ENCODE results near the gene GRIA1.

The GRIA1 gene

DNA sequence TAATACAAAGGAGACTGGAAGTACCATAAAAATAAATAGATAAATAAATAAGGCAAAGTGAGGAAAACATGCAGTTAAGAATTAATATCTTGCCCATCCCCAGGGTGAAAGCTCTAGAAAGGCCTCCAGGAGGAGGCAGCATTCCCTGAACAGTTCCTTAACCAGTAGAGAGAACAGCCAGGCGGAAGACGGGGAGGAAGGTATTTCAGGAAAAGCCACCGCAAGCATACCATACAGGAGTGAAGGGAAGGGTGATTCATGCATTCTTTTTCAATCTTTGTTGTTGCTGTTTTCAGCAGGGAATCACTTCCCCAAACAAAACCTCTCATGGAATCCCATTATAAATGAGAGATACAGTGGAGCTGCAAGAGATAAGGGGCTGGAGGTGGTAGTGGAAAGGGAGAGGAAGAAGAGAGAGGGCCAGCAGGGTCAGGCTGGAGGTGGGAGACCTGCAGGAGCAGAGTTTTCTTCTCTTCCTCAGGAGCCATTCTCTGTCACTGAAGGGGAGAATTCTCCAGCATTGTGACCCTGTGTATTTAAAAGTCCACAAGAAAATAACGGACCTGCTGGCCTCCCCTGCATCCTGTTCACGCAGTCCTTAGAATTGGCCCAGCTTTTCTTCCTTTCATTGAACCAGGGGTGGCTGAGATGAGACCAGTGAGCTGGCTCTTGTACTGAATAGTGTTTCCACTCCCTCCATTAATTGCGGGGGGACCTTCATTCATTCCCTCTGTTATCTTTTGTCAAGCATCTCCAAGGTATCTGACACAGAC, 292.3 kb downstream of the GRIA1 start:
- Histone ChIP-seq H3K27me3 (ENCODE audit: control insufficient read depth in 1 of 2, insufficient read depth in 2 of 2, low read length in 2 of 2) (no peaks in the 10 kb centered on the region), H3K27ac (ENCODE audit: low read depth, low read length) (no peak overlapping the region), H3K4me3 (ENCODE audit: low read depth in 1 of 2, low read length in 2 of 2) (no peak overlapping the region), H3K9ac (ENCODE audit: low read depth in 1 of 2, low read length in 2 of 2) (no peak overlapping the region), H3K9me3 (ENCODE audit: control insufficient read depth in 1 of 2, low read length in 2 of 2) (no peaks in the 10 kb centered on the region), H3K4me1 (ENCODE audit: control insufficient read depth in 1 of 2, insufficient read depth in 2 of 2, low read length in 2 of 2) (no peaks in the 10 kb centered on the region), H3K36me3 (ENCODE audit: control insufficient read depth in 1 of 2, insufficient read depth in 2 of 2, low read length in 2 of 2) (no peaks in the 10 kb centered on the region)

DNA sequence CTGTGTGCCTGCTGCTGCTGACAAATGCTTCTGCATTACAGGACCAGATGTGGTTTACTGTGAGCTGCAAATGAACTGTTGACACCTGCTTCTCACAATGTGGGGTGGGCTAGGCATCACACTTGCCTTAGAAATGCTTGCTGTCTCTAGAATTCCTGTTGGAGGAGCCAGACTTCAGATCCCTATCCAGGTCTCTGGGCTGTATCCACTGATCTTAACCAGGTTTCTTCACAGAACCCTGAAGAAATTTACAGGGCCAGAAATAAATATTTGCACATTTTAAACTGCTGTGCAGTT, 292.8 kb downstream of the GRIA1 start:
- Histone ChIP-seq H3K27me3 (ENCODE audit: control insufficient read depth in 1 of 2, insufficient read depth in 2 of 2, low read length in 2 of 2) (no peaks in the 10 kb centered on the region), H3K9ac (ENCODE audit: low read depth in 1 of 2, low read length in 2 of 2) (no peak overlapping the region), H3K36me3 (ENCODE audit: control insufficient read depth in 1 of 2, insufficient read depth in 2 of 2, low read length in 2 of 2) (no peaks in the 10 kb centered on the region), H3K9me3 (ENCODE audit: control insufficient read depth in 1 of 2, low read length in 2 of 2) (no peaks in the 10 kb centered on the region), H3K27ac (ENCODE audit: low read depth, low read length) (no peak overlapping the region), H3K4me3 (ENCODE audit: low read depth in 1 of 2, low read length in 2 of 2) (no peak overlapping the region), H3K4me1 (ENCODE audit: control insufficient read depth in 1 of 2, insufficient read depth in 2 of 2, low read length in 2 of 2) (no peaks in the 10 kb centered on the region)

DNA sequence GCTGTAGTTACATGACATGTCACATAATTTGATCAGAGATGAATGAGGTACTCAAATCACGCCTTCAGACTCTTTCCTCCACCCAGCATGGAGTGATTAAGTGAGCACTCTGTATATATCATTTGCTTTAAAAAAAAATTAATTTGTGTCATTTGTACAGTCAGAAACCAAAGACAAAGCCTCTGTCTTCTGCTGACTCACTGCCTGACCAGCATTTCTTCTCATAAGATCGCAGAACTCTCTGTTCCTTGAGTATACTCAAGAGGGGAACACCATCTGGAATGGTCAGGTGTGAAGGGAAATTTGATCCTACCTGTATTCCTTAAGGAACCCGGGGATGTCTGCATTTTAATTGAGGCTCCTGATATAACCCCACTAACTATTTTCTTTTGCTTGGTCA, 293.8 kb downstream of the GRIA1 start:
- no peak overlapping the region for H3K4me3 ChIP-seq (ENCODE audit: low read depth in 1 of 2, low read length in 2 of 2)

DNA sequence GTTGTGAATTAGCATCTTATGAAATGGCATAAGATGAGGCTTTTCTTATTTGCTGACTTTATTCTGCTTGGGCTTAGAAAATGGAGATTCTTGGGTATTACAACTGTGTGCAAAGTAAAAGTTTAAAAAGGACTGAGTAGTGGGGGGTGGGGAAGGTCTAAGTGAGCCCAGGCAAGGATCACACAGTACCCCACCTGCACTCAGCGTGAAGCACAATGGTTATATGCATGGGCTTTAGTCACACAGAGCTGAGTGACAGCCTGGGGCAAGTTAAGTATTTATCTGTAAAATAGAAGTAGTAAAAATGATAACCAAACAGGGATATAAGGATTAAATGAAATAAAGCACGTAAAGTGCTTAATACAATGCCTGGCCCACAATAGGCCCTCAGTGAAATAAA, 300.9 kb downstream of the GRIA1 start:
- no peak overlapping the region for H3K27ac ChIP-seq (ENCODE audit: low read depth, low read length)
- no peak overlapping the region for H3K4me3 ChIP-seq (ENCODE audit: low read depth in 1 of 2, low read length in 2 of 2)
- H3K9me3 ChIP-seq (ENCODE audit: control insufficient read depth in 1 of 2, low read length in 2 of 2) = no peaks in the 10 kb centered on the region
- no peaks in the 10 kb centered on the region for H3K36me3 ChIP-seq (ENCODE audit: control insufficient read depth in 1 of 2, insufficient read depth in 2 of 2, low read length in 2 of 2)
- H3K27me3 ChIP-seq (ENCODE audit: control insufficient read depth in 1 of 2, insufficient read depth in 2 of 2, low read length in 2 of 2) = no peaks in the 10 kb centered on the region
- no peak overlapping the region for H3K9ac ChIP-seq (ENCODE audit: low read depth in 1 of 2, low read length in 2 of 2)
- H3K4me1 ChIP-seq (ENCODE audit: control insufficient read depth in 1 of 2, insufficient read depth in 2 of 2, low read length in 2 of 2) = no peaks in the 10 kb centered on the region

More for the DNA sequence above, 293.8 kb downstream of the GRIA1 start:
- Histone ChIP-seq H3K9ac (ENCODE audit: low read depth in 1 of 2, low read length in 2 of 2) (no peak overlapping the region), H3K36me3 (ENCODE audit: control insufficient read depth in 1 of 2, insufficient read depth in 2 of 2, low read length in 2 of 2) (no peaks in the 10 kb centered on the region), H3K27ac (ENCODE audit: low read depth, low read length) (no peak overlapping the region), H3K4me1 (ENCODE audit: control insufficient read depth in 1 of 2, insufficient read depth in 2 of 2, low read length in 2 of 2) (no peaks in the 10 kb centered on the region), H3K9me3 (ENCODE audit: control insufficient read depth in 1 of 2, low read length in 2 of 2) (no peaks in the 10 kb centered on the region), H3K27me3 (ENCODE audit: control insufficient read depth in 1 of 2, insufficient read depth in 2 of 2, low read length in 2 of 2) (no peaks in the 10 kb centered on the region)

DNA sequence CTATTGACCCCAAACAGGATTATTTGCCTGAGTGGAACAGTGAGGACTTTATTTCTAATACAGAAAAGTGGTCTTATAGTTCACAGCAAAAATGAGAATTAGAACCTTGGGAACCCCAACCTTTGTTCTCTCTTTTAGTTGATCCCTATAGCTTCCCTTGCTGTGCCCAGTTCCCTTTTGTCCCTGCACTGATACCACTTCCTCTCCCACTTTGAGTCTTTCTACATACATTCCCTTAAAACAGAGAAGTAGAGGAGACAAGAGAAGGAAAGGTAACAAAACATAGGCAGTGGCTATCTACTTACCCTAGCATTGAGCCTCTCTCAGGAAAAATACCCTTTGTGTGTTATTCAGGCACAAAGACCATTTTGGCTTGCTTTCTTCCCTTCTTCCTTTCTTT, 301.8 kb downstream of the GRIA1 start:
- no peak overlapping the region for H3K9ac ChIP-seq (ENCODE audit: low read depth in 1 of 2, low read length in 2 of 2)
- no peaks in the 10 kb centered on the region for H3K27me3 ChIP-seq (ENCODE audit: control insufficient read depth in 1 of 2, insufficient read depth in 2 of 2, low read length in 2 of 2)
- no peaks in the 10 kb centered on the region for H3K36me3 ChIP-seq (ENCODE audit: control insufficient read depth in 1 of 2, insufficient read depth in 2 of 2, low read length in 2 of 2)
- H3K4me3 ChIP-seq (ENCODE audit: low read depth in 1 of 2, low read length in 2 of 2) = no peak overlapping the region
- no peak overlapping the region for H3K27ac ChIP-seq (ENCODE audit: low read depth, low read length)
- H3K9me3 ChIP-seq (ENCODE audit: control insufficient read depth in 1 of 2, low read length in 2 of 2) = no peaks in the 10 kb centered on the region
- H3K4me1 ChIP-seq (ENCODE audit: control insufficient read depth in 1 of 2, insufficient read depth in 2 of 2, low read length in 2 of 2) = no peaks in the 10 kb centered on the region

DNA sequence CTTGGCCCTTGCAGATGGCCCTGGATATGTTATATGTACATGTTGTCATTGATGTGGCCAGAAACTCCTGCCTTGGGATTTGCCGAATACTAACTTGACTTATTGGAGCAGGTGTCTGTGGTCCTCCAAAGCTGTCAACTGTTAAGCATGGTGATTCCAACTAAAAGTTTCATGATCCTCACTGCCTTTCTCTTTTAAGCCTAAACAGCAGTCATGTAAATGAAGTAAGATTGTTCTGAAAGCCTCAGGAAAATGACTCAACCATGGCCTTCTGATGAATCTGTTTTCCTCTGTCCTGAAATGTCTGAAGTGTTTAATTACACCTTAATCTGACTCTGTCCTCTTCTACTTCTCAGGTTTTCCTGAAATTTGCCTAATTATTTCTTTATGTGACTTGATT, 303.2 kb downstream of the GRIA1 start:
- Histone ChIP-seq H3K4me1 (ENCODE audit: control insufficient read depth in 1 of 2, insufficient read depth in 2 of 2, low read length in 2 of 2) (no peaks in the 10 kb centered on the region), H3K36me3 (ENCODE audit: control insufficient read depth in 1 of 2, insufficient read depth in 2 of 2, low read length in 2 of 2) (no peaks in the 10 kb centered on the region), H3K9ac (ENCODE audit: low read depth in 1 of 2, low read length in 2 of 2) (no peak overlapping the region), H3K4me3 (ENCODE audit: low read depth in 1 of 2, low read length in 2 of 2) (no peak overlapping the region), H3K27ac (ENCODE audit: low read depth, low read length) (no peak overlapping the region), H3K27me3 (ENCODE audit: control insufficient read depth in 1 of 2, insufficient read depth in 2 of 2, low read length in 2 of 2) (no peaks in the 10 kb centered on the region), H3K9me3 (ENCODE audit: control insufficient read depth in 1 of 2, low read length in 2 of 2) (no peaks in the 10 kb centered on the region)

DNA sequence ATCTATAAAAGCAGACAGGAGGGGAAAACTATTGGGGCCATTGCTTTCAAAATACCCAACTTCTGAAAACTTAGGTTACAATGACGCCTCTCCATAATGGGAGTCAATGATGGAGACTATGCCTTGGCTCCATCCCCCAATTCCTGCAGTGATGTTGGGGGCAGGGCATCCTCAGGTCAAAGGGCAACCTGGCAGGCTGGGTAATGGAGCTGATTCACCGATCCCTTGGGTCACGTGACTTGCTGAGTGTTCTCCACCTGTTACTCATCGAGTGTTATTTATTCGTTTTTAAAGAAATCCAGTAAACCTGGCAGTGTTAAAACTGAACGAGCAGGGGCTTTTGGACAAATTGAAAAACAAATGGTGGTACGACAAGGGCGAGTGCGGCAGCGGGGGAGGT, 303.9 kb downstream of the GRIA1 start:
- no peak overlapping the region for H3K4me3 ChIP-seq (ENCODE audit: low read depth in 1 of 2, low read length in 2 of 2)
- no peaks in the 10 kb centered on the region for H3K4me1 ChIP-seq (ENCODE audit: control insufficient read depth in 1 of 2, insufficient read depth in 2 of 2, low read length in 2 of 2)
- H3K27ac ChIP-seq (ENCODE audit: low read depth, low read length) = no peak overlapping the region
- H3K27me3 ChIP-seq (ENCODE audit: control insufficient read depth in 1 of 2, insufficient read depth in 2 of 2, low read length in 2 of 2) = no peaks in the 10 kb centered on the region
- H3K36me3 ChIP-seq (ENCODE audit: control insufficient read depth in 1 of 2, insufficient read depth in 2 of 2, low read length in 2 of 2) = no peaks in the 10 kb centered on the region
- H3K9me3 ChIP-seq (ENCODE audit: control insufficient read depth in 1 of 2, low read length in 2 of 2) = no peaks in the 10 kb centered on the region
- H3K9ac ChIP-seq (ENCODE audit: low read depth in 1 of 2, low read length in 2 of 2) = no peak overlapping the region

DNA sequence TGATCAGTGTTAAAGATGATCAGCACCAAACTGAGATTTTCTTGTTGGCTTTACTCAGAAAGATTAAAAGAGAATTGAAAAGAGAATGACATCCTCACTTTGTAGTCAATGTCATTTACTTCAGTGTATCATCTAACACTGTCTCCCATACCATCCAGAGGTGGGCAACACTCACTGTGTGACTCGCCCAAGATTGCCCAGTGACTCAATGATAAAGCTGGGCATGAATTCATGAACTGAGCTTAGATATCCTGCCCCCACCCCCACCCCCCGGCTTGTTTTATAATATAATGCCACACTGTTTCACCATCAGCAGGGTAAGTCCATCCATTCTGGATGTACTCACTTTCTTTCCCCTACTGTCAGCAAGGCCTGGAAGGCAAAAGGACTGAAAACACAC, 306.1 kb downstream of the GRIA1 start:
- Histone ChIP-seq H3K4me3 (ENCODE audit: low read depth in 1 of 2, low read length in 2 of 2) (no peak overlapping the region), H3K9me3 (ENCODE audit: control insufficient read depth in 1 of 2, low read length in 2 of 2) (no peaks in the 10 kb centered on the region), H3K27ac (ENCODE audit: low read depth, low read length) (no peak overlapping the region), H3K27me3 (ENCODE audit: control insufficient read depth in 1 of 2, insufficient read depth in 2 of 2, low read length in 2 of 2) (no peaks in the 10 kb centered on the region), H3K9ac (ENCODE audit: low read depth in 1 of 2, low read length in 2 of 2) (no peak overlapping the region), H3K4me1 (ENCODE audit: control insufficient read depth in 1 of 2, insufficient read depth in 2 of 2, low read length in 2 of 2) (no peaks in the 10 kb centered on the region), H3K36me3 (ENCODE audit: control insufficient read depth in 1 of 2, insufficient read depth in 2 of 2, low read length in 2 of 2) (no peaks in the 10 kb centered on the region)

DNA sequence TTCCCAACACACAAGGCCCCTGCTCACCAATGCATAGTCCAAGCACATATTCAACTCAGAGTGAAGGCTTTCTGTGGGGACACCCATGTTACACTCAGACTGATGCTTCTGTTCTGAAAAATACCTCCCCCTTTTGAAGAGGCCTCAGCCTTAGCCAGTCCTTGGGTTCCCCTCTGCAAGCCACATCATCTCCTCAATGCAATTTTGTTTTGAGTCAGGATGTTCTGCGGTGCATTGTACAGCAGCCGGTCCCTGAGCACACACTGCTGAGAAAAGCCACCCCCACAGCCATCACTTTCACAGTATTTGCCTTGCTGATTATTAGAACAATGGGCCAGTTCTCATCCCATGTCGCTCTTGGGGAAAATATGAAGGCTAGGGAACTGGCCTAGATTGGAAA, 307.0 kb downstream of the GRIA1 start:
- Histone ChIP-seq H3K9ac (ENCODE audit: low read depth in 1 of 2, low read length in 2 of 2) (no peak overlapping the region), H3K9me3 (ENCODE audit: control insufficient read depth in 1 of 2, low read length in 2 of 2) (no peaks in the 10 kb centered on the region), H3K27ac (ENCODE audit: low read depth, low read length) (no peak overlapping the region), H3K27me3 (ENCODE audit: control insufficient read depth in 1 of 2, insufficient read depth in 2 of 2, low read length in 2 of 2) (no peaks in the 10 kb centered on the region), H3K36me3 (ENCODE audit: control insufficient read depth in 1 of 2, insufficient read depth in 2 of 2, low read length in 2 of 2) (no peaks in the 10 kb centered on the region), H3K4me3 (ENCODE audit: low read depth in 1 of 2, low read length in 2 of 2) (no peak overlapping the region), H3K4me1 (ENCODE audit: control insufficient read depth in 1 of 2, insufficient read depth in 2 of 2, low read length in 2 of 2) (no peaks in the 10 kb centered on the region)

DNA sequence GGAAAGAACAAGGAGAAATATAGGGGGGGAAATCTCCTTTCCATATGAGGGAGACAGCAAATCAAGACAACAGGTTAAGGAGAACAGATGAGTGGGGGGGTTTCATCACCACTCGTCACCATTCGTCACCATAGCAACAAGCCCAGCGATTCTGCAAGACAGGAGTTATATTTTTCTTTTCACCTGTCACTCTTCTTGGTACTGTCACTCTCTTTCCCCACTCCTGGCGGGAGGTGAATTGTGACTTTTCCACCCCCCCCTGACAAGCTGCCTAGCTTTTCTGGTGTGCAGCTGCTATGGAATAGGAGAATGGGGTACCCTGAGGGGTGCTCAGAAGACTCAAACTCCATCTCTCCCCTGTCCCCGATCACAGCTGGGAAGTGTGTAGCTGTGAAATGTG, 308.4 kb downstream of the GRIA1 start:
- Histone ChIP-seq H3K4me3 (ENCODE audit: low read depth in 1 of 2, low read length in 2 of 2) (no peak overlapping the region), H3K27me3 (ENCODE audit: control insufficient read depth in 1 of 2, insufficient read depth in 2 of 2, low read length in 2 of 2) (no peaks in the 10 kb centered on the region), H3K36me3 (ENCODE audit: control insufficient read depth in 1 of 2, insufficient read depth in 2 of 2, low read length in 2 of 2) (no peaks in the 10 kb centered on the region), H3K9me3 (ENCODE audit: control insufficient read depth in 1 of 2, low read length in 2 of 2) (no peaks in the 10 kb centered on the region), H3K4me1 (ENCODE audit: control insufficient read depth in 1 of 2, insufficient read depth in 2 of 2, low read length in 2 of 2) (no peaks in the 10 kb centered on the region), H3K9ac (ENCODE audit: low read depth in 1 of 2, low read length in 2 of 2) (no peak overlapping the region), H3K27ac (ENCODE audit: low read depth, low read length) (no peak overlapping the region)

DNA sequence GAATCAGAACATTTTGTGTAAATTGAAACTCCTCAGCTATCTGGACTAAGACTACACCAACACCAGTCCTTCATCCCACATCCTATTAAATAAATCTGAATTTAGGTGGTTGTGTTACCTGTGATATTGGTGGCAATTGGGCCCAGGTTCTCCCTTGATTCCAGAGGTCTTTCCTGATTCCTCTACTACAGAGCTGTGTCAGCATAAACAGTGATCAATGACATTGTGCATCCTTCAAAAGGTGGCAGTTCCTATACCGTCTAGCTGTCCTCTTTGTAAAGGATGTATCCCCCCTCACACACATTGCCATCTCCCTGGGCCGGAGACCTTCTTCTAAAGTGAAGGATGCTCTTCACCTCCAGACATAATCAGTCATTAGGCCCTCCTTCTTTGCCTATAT, 309.0 kb downstream of the GRIA1 start:
- Histone ChIP-seq H3K27me3 (ENCODE audit: control insufficient read depth in 1 of 2, insufficient read depth in 2 of 2, low read length in 2 of 2) (no peaks in the 10 kb centered on the region), H3K4me3 (ENCODE audit: low read depth in 1 of 2, low read length in 2 of 2) (no peak overlapping the region), H3K36me3 (ENCODE audit: control insufficient read depth in 1 of 2, insufficient read depth in 2 of 2, low read length in 2 of 2) (no peaks in the 10 kb centered on the region), H3K27ac (ENCODE audit: low read depth, low read length) (no peak overlapping the region), H3K4me1 (ENCODE audit: control insufficient read depth in 1 of 2, insufficient read depth in 2 of 2, low read length in 2 of 2) (no peaks in the 10 kb centered on the region), H3K9me3 (ENCODE audit: control insufficient read depth in 1 of 2, low read length in 2 of 2) (no peaks in the 10 kb centered on the region), H3K9ac (ENCODE audit: low read depth in 1 of 2, low read length in 2 of 2) (no peak overlapping the region)

All from duodenal mucosa (tissue), 2 donors.